Breast epithelium (tissue), 4 donors: ENCODE data around the gene STAC2. TPM values are rescaled to one million over a fixed set of nuclear protein-coding genes. Genes with fewer than 3 reads are reported as not detected.
A peak's percentile ranks its signal among the peaks of the same experiment; 100 is the strongest.

Source experiments
- DNase-seq, 2 donors: peaks; one replicate each; pipeline ENCODE4 v3.0.0-alpha.2; 2019; ENCODE audit warnings: low spot score in 2 of 2
- H3K27ac ChIP-seq, 2 donors: fragments of 200-600 bp; sonication (generic) in 1 of 2; one replicate each; pipeline ENCODE4 v1.5.1; 2016 to 2019; ENCODE audit warnings: mild to moderate bottlenecking in 1 of 2
- H3K27me3 ChIP-seq, 2 donors: fragments of 200-600 bp; sonication (generic) in 1 of 2; one replicate each; pipeline versions ENCODE4 v1.5.1 to v1.6.0; 2017 to 2019; ENCODE audit warnings: control low read depth in 1 of 2, mild to moderate bottlenecking in 1 of 2
- H3K36me3 ChIP-seq: fragments of 200-600 bp; one replicate; pipeline ENCODE4 v1.5.1; 2019
- H3K4me1 ChIP-seq, 2 donors: fragments of 200-600 bp; sonication (generic); one replicate each; pipeline ENCODE4 v1.5.1; 2016 to 2019; ENCODE audit warnings: control low read depth in 1 of 2
- H3K4me3 ChIP-seq, 3 donors: fragments of 200-600 bp; sonication (generic); 1 replicate in 2 of 3; 2 replicates in 1 of 3; pipeline ENCODE4 v1.5.1; 2016 to 2019; ENCODE audit warnings: mild to moderate bottlenecking in 3 of 3, moderate library complexity in 2 of 3
- H3K9me3 ChIP-seq, 2 donors: fragments of 200-600 bp; sonication (generic) in 1 of 2; one replicate each; pipeline ENCODE4 v1.5.1; 2016 to 2019; ENCODE audit warnings: control low read depth in 1 of 2
- POLR2A ChIP-seq: fragments of 450-650 bp; IDR thresholded peaks from one replicate; pipeline ENCODE4 v1.6.1; 2016; ENCODE audit warnings: antibody characterized with exemption, mild to moderate bottlenecking, moderate library complexity
- POLR2AphosphoS5 ChIP-seq, 3 donors: sonication (generic); formaldehyde crosslinking; IDR thresholded peaks; one replicate each; pipeline ENCODE4 v1.6.1; 2017; ENCODE audit warnings: antibody characterized with exemption in 3 of 3
- intact Hi-C: fragments of 100-400 bp; cut with DNase I; formaldehyde crosslinking; loops from one replicate; pipeline ENCODE4 v1.15.1; 2023; ENCODE audit warnings: low total_unique reads
- total RNA-seq, 3 donors: library from RNA; depleted of rRNA; stranded (reverse); fragments of >200 nt; gene quantifications; one replicate each; pipeline ENCODE4 v1.1.0, GENCODE V29; 2016
- TF ChIP-seq, protein P1 (sequence below), 3 donors: fragments of 450-650 bp; IDR thresholded peaks; one replicate each; pipeline ENCODE4 v1.5.1; 2016 to 2017; ENCODE audit warnings: antibody characterized with exemption in 3 of 3, mild to moderate bottlenecking in 3 of 3, moderate library complexity in 3 of 3

The STAC2 gene
- total RNA-seq, 3 donors from 2014 or later = 26.5 to 121 TPM; not detected in 1

- Histone ChIP-seq H3K36me3 (no peaks in the 10 kb centered on the region), H3K27ac (no peak overlapping the region), H3K27me3 (no peaks in the 10 kb centered on the region), H3K4me3 (no peak overlapping the region), H3K4me1 (peaks cover 0 to 2% of the 10 kb centered on the region in 2 donors), H3K9me3 (no peaks in the 10 kb centered on the region)
- intact Hi-C loops = no loop called here
- TF ChIP-seq, protein P1, sequence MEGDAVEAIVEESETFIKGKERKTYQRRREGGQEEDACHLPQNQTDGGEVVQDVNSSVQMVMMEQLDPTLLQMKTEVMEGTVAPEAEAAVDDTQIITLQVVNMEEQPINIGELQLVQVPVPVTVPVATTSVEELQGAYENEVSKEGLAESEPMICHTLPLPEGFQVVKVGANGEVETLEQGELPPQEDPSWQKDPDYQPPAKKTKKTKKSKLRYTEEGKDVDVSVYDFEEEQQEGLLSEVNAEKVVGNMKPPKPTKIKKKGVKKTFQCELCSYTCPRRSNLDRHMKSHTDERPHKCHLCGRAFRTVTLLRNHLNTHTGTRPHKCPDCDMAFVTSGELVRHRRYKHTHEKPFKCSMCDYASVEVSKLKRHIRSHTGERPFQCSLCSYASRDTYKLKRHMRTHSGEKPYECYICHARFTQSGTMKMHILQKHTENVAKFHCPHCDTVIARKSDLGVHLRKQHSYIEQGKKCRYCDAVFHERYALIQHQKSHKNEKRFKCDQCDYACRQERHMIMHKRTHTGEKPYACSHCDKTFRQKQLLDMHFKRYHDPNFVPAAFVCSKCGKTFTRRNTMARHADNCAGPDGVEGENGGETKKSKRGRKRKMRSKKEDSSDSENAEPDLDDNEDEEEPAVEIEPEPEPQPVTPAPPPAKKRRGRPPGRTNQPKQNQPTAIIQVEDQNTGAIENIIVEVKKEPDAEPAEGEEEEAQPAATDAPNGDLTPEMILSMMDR (IDR thresholded peaks at IDR 0.05) = no peak
- no peak for TF ChIP-seq POLR2AphosphoS5 (IDR thresholded peaks at IDR 0.05)
- TF ChIP-seq POLR2A = no peak
- DNase-seq = no peak
Observed at GRCh38 chr17:39166437-39167335, 59.1 kb downstream of the STAC2 start.

- H3K27ac ChIP-seq = no peak within 1 kb of the TSS
- no peak for DNase-seq
- TF ChIP-seq POLR2AphosphoS5 (IDR thresholded peaks at IDR 0.05) (no peak), POLR2A (no peak)
- TF ChIP-seq, protein P1 (IDR thresholded peaks at IDR 0.05) = no peak
- no peaks in the 10 kb centered on the region for H3K9me3 ChIP-seq
- H3K27me3 ChIP-seq = no peaks in the 10 kb centered on the region
- H3K36me3 ChIP-seq = no peaks in the 10 kb centered on the region
- peaks cover 0 to 2% of the 10 kb centered on the region in 2 donors for H3K4me1 ChIP-seq
- peak within 1 kb of the TSS; percentile 41 to 63 (median 49) for H3K4me3 ChIP-seq
- intact Hi-C loops = no loop called here
Observed at GRCh38 chr17:39165841-39166349, 59.9 kb downstream of the STAC2 start, which contains the start of gene ARL5C. ARL5C (minus strand) TSS chr17:39166161; CDS start chr17:39165760, 401 bp downstream.

GRCh38 chr17:39165178-39165840 lies 60.4 kb downstream of the STAC2 start:
- peaks cover 0 to 2% of the 10 kb centered on the region in 2 donors for H3K4me1 ChIP-seq
- no peak for DNase-seq
- intact Hi-C loops = no loop called here
- no peak overlapping the region for H3K27ac ChIP-seq
- TF ChIP-seq, protein P1 (IDR thresholded peaks at IDR 0.05) = no peak
- H3K36me3 ChIP-seq = no peaks in the 10 kb centered on the region
- peak overlapping the region; percentile 41 to 63 (median 49) for H3K4me3 ChIP-seq
- H3K9me3 ChIP-seq = no peaks in the 10 kb centered on the region
- H3K27me3 ChIP-seq = no peaks in the 10 kb centered on the region

DNA sequence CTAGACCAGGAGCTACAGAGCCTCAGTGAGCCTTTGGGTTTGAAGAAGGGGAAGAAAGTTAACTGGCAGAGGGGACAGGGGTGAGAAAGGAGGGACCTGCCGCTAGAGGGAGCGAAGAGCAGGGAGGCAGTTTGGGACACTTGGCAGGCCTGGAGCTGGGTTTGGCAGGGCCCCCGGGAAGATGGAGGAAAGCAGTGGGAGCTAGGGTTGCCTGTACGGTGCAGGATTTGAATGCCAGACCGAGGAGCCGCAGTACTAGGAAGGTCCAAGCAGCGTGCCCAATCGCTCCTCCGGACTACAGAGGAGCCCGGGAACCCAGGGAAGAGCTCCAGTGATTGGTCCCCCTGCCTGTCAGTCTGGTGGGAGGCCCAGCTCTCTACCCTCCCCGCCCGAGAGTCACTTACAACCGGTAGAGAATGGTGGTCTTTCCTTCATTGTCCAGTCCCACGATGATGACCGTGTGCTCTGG lies 61.0 kb downstream of the STAC2 start:
- Histone ChIP-seq H3K9me3 (no peaks in the 10 kb centered on the region), H3K4me3 (peak overlapping the region; percentile 41 to 63 (median 49)), H3K4me1 (peaks cover 0 to 2% of the 10 kb centered on the region in 2 donors), H3K27me3 (no peaks in the 10 kb centered on the region), H3K27ac (no peak overlapping the region), H3K36me3 (no peaks in the 10 kb centered on the region)
- intact Hi-C loops = no loop called here
- DNase-seq = peak; percentile 74 to 82
- TF ChIP-seq, protein P1 (IDR thresholded peaks at IDR 0.05) = peak; percentile 64 to 85 (median 67)
- TF ChIP-seq POLR2AphosphoS5 (IDR thresholded peaks at IDR 0.05) = peak in 1 of 3 donors; percentile 28
- no peak for TF ChIP-seq POLR2A
